Cardiac muscle cell (in vitro differentiated cells and primary cell): ENCODE data around the gene COL25A1. TPM values are rescaled to one million over a fixed set of nuclear protein-coding genes. Genes with fewer than 3 reads are reported as not detected.

ENCODE experiments used
- DNase-seq, 2 donors: peaks; one replicate each; pipeline versions ENCODE4 v3.0.0 to v3.0.0-alpha.2; 2010 to 2017; ENCODE audit warnings: low read depth in 1 of 2, low spot score in 1 of 2
- H3K27ac ChIP-seq: fragments of 200-600 bp; sonication (generic); 2 replicates; pipeline ENCODE4 v1.5.1; 2016
- H3K27me3 ChIP-seq: fragments of 200-600 bp; sonication (generic); 2 replicates; pipeline ENCODE4 v1.6.0; 2016; ENCODE audit warnings: control low read depth
- H3K36me3 ChIP-seq: fragments of 200-600 bp; sonication (generic); 2 replicates; pipeline ENCODE4 v1.5.1; 2016; ENCODE audit warnings: control low read depth
- H3K4me1 ChIP-seq: fragments of 200-600 bp; sonication (generic); 2 replicates; pipeline ENCODE4 v1.8.1; 2017; ENCODE audit warnings: low read depth, mild to moderate bottlenecking, mixed run types
- H3K4me3 ChIP-seq: fragments of 200-600 bp; sonication (generic); 2 replicates; pipeline ENCODE4 v1.5.1; 2016; ENCODE audit warnings: mild to moderate bottlenecking
- H3K9me3 ChIP-seq: fragments of 200-600 bp; sonication (generic); 2 replicates; pipeline ENCODE4 v1.5.1; 2017; ENCODE audit warnings: low read depth, mild to moderate bottlenecking, control low read depth
- polyA plus RNA-seq: library from polyadenylated mRNA; unstranded; fragments of >200 nt; fragmentation: Nextera tagmentation; extraction: Ambion mirVana; gene quantifications from 2 replicates; pipeline ENCODE4 v1.2.1, GENCODE V29; 2016
- total RNA-seq: library from RNA; depleted of rRNA; stranded (reverse); fragments of >200 nt; gene quantifications from 2 replicates; pipeline ENCODE4 v1.2.3, GENCODE V29; 2016
- TF ChIP-seq, protein P1 (sequence below): IDR thresholded peaks from 2 replicates; pipeline ENCODE4 v1.5.1; 2012; ENCODE audit warnings: low read depth, mild to moderate bottlenecking, low read length

The COL25A1 gene
- total and polyA plus RNA-seq, 2 experiments from 2014 or later: 3.5 to 8.4 TPM

GRCh38 chr4:109248322-109248900 lies 54.0 kb downstream of the COL25A1 start:
- TF ChIP-seq, protein P1, sequence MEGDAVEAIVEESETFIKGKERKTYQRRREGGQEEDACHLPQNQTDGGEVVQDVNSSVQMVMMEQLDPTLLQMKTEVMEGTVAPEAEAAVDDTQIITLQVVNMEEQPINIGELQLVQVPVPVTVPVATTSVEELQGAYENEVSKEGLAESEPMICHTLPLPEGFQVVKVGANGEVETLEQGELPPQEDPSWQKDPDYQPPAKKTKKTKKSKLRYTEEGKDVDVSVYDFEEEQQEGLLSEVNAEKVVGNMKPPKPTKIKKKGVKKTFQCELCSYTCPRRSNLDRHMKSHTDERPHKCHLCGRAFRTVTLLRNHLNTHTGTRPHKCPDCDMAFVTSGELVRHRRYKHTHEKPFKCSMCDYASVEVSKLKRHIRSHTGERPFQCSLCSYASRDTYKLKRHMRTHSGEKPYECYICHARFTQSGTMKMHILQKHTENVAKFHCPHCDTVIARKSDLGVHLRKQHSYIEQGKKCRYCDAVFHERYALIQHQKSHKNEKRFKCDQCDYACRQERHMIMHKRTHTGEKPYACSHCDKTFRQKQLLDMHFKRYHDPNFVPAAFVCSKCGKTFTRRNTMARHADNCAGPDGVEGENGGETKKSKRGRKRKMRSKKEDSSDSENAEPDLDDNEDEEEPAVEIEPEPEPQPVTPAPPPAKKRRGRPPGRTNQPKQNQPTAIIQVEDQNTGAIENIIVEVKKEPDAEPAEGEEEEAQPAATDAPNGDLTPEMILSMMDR: no peak
- no peaks in the 10 kb centered on the region for H3K9me3 ChIP-seq
- H3K27me3 ChIP-seq: no peaks in the 10 kb centered on the region
- DNase-seq: no peak
- H3K4me1 ChIP-seq: no peaks in the 10 kb centered on the region
- H3K4me3 ChIP-seq: no peak overlapping the region
- H3K27ac ChIP-seq: no peak overlapping the region
- no peaks in the 10 kb centered on the region for H3K36me3 ChIP-seq

- no peaks in the 10 kb centered on the region for H3K36me3 ChIP-seq
- H3K4me1 ChIP-seq: peaks cover 6% of the 10 kb centered on the region
- no peak for DNase-seq
- H3K27me3 ChIP-seq: no peaks in the 10 kb centered on the region
- TF ChIP-seq, protein P1: no peak
- no peaks in the 10 kb centered on the region for H3K9me3 ChIP-seq
- H3K4me3 ChIP-seq: no peak overlapping the region
- no peak overlapping the region for H3K27ac ChIP-seq
These were observed 58.6 kb downstream of the COL25A1 start for GRCh38 chr4:109243871-109244270.

DNA sequence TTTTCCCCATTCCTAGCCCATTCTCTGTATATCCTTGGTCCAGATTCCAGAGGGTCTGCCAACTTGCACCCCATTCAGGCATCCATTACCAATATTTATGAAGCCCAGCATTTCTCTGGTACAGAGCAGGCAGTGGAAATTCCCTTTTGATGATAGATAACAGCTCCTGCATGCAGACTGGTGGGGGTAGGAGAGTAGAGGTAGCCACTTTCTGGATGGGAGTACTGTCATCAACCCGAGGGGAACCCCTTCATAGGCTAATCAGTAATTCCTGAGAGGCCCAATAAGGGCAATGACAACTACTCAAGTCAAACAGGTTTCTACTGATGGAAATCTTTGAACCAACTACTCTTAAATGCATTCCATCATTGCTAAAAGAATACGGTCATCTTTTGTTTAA lies 63.7 kb downstream of the COL25A1 start:
- Histone ChIP-seq H3K27ac (no peak overlapping the region), H3K9me3 (no peaks in the 10 kb centered on the region), H3K4me3 (no peak overlapping the region), H3K36me3 (no peaks in the 10 kb centered on the region), H3K4me1 (peaks cover 6% of the 10 kb centered on the region), H3K27me3 (no peaks in the 10 kb centered on the region)
- TF ChIP-seq, protein P1: no peak
- no peak for DNase-seq

DNA sequence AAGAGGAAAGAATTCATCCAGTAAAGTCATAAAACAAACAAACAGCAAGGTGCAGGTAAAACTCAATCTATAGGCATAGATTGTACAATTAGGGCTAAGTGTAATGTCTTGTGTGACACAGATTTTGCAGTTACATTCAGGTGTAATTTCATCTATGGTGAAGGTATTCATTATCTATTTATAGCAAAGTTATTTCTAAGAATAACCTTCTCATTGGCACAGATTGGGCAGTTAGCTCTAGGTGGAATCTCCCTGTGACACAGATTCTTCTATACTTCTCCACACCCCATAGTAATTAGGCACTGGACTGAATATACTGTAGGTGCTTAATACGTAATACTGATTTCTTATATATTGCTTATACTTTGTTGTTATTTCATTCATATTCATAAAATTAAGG lies 66.8 kb downstream of the COL25A1 start:
- H3K9me3 ChIP-seq: no peaks in the 10 kb centered on the region
- H3K36me3 ChIP-seq: no peaks in the 10 kb centered on the region
- no peaks in the 10 kb centered on the region for H3K4me1 ChIP-seq
- TF ChIP-seq, protein P1: no peak
- H3K4me3 ChIP-seq: no peak overlapping the region
- DNase-seq: no peak
- no peaks in the 10 kb centered on the region for H3K27me3 ChIP-seq
- H3K27ac ChIP-seq: no peak overlapping the region

GRCh38 chr4:109234596-109234995 lies 67.9 kb downstream of the COL25A1 start:
- H3K9me3 ChIP-seq: no peaks in the 10 kb centered on the region
- TF ChIP-seq, protein P1: no peak
- H3K36me3 ChIP-seq: no peaks in the 10 kb centered on the region
- DNase-seq: no peak
- H3K27ac ChIP-seq: no peak overlapping the region
- no peaks in the 10 kb centered on the region for H3K27me3 ChIP-seq
- H3K4me1 ChIP-seq: no peaks in the 10 kb centered on the region
- no peak overlapping the region for H3K4me3 ChIP-seq
